NB4 (cell line): ENCODE data around the gene LYRM9.

Experiments
- DNase-seq: peaks from one replicate; pipeline ENCODE4 v3.0.0; 2010; ENCODE audit warnings: low read depth
- H3K4me3 ChIP-seq: one replicate; pipeline ENCODE4 v1.5.1; 2011; ENCODE audit warnings: mild to moderate bottlenecking, low read depth, low read length, moderate library complexity
- MYC ChIP-seq: IDR thresholded peaks from 2 replicates; pipeline ENCODE4 v1.6.1; 2011; ENCODE audit warnings: low read depth, low read length
- POLR2A ChIP-seq: IDR thresholded peaks from 2 replicates; pipeline ENCODE4 v1.6.1; 2011; ENCODE audit warnings: mild to moderate bottlenecking; ENCODE audit not compliant: insufficient read length; ENCODE audit errors: extremely low read depth
- TF ChIP-seq, protein P1 (sequence below): IDR thresholded peaks from 2 replicates; pipeline ENCODE4 v1.6.1; 2011; ENCODE audit warnings: low read depth, low read length
- TF ChIP-seq, protein P2 (sequence below): IDR thresholded peaks from one replicate; pipeline ENCODE4 v1.5.1; 2012; ENCODE audit warnings: low read depth, low read length

LYRM9 gene

GRCh38 chr17:27873211-27873610 lies 20.0 kb downstream of the LYRM9 start:
- DNase-seq = no peak
- no peak overlapping the region for H3K4me3 ChIP-seq
- TF ChIP-seq POLR2A (no peak), MYC (no peak)
- TF ChIP-seq, protein P1, sequence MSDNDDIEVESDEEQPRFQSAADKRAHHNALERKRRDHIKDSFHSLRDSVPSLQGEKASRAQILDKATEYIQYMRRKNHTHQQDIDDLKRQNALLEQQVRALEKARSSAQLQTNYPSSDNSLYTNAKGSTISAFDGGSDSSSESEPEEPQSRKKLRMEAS = no peak
- TF ChIP-seq, protein P2, sequence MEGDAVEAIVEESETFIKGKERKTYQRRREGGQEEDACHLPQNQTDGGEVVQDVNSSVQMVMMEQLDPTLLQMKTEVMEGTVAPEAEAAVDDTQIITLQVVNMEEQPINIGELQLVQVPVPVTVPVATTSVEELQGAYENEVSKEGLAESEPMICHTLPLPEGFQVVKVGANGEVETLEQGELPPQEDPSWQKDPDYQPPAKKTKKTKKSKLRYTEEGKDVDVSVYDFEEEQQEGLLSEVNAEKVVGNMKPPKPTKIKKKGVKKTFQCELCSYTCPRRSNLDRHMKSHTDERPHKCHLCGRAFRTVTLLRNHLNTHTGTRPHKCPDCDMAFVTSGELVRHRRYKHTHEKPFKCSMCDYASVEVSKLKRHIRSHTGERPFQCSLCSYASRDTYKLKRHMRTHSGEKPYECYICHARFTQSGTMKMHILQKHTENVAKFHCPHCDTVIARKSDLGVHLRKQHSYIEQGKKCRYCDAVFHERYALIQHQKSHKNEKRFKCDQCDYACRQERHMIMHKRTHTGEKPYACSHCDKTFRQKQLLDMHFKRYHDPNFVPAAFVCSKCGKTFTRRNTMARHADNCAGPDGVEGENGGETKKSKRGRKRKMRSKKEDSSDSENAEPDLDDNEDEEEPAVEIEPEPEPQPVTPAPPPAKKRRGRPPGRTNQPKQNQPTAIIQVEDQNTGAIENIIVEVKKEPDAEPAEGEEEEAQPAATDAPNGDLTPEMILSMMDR = no peak

DNA sequence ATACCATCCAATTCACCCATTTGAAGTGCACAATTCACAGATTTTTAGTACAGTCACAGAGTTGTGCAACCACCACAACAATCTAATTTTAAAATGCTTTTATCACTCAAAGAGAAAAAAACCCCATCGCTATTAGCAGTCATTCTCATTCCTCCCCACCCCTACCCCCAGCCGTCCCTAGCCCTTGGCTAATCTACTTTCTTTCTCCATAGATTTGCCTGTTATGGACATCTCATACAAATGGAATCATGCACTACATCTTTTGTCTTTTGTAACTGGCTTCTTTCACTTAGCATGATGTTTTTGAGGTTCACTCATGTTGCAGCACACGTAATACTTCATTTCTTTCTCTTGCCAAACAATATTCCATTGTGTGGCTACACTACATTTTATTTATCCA lies 20.4 kb downstream of the LYRM9 start:
- TF ChIP-seq, protein P2 = no peak
- TF ChIP-seq MYC (no peak), POLR2A (no peak)
- TF ChIP-seq, protein P1 = no peak
- H3K4me3 ChIP-seq = no peak overlapping the region
- no peak for DNase-seq

DNA sequence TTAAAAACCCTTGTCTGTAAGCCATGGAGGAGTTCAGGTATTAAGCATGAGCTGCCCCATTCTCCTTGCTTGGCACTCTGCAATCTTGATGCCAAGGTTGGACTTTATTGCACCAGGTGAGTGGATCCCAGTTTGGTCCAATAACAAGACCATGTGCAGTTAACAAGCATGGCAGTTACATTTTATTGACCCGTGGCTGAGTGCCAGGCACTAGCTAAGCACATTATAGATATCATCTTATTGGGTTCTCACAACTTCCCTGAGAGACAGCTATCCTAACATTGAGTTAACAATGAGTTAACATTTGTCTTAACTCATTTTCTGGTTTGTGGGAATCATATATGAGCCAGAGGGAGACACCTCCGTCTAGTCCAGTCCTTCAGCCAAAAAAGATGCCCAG lies 21.8 kb downstream of the LYRM9 start:
- no peak for DNase-seq
- TF ChIP-seq, protein P1 = no peak
- TF ChIP-seq, protein P2 = no peak
- TF ChIP-seq MYC (no peak), POLR2A (no peak)
- H3K4me3 ChIP-seq = no peak overlapping the region

DNA sequence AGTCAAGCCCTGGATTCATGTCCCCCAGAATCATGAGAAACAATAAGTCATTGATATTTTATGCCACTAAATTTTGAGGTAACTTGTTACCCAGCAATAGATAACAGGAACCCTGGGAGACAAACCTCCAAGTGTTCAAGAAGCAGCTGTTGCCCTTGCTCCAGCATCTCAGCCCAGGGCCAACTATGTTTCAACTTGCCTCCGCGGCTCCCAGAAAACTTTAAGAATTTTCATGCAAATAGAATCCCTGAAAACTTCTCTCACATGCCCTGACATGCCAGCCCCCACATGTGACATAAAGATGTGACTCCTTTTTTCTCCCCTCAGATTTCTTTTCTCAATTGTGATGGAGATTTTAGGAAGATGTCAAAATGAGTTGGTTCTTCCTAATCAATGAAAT lies 22.8 kb downstream of the LYRM9 start:
- TF ChIP-seq, protein P1 = no peak
- TF ChIP-seq, protein P2 = no peak
- no peak for TF ChIP-seq POLR2A
- no peak for TF ChIP-seq MYC
- H3K4me3 ChIP-seq = no peak overlapping the region
- DNase-seq = no peak

DNA sequence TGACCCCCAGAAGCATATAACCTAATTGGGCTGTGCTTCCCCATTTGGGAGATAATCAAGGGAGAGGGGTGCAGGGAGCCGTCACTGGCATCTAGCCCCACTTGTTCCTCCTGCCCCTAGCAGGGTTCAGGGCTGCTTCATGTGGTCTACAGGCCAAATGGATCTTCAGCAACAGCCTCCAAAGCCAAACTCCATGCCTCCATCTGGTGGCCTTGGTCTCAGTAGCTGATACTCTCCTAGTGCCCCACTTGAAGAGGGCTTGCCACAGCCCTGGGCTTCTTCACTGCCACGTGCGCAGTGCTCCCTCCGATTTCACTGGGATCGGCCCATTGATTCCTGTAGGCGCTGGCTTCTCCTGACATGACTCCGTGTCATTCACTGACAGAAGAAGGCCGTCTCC lies 24.6 kb downstream of the LYRM9 start:
- TF ChIP-seq MYC (no peak), POLR2A (no peak)
- TF ChIP-seq, protein P1 = no peak
- TF ChIP-seq, protein P2 = no peak
- DNase-seq = no peak

GRCh38 chr17:27862840-27863239 lies 30.3 kb downstream of the LYRM9 start:
- TF ChIP-seq POLR2A = no peak
- TF ChIP-seq, protein P1 = no peak
- TF ChIP-seq, protein P2 = no peak
- no peak for TF ChIP-seq MYC
- H3K4me3 ChIP-seq = no peak overlapping the region
- no peak for DNase-seq

More for the DNA sequence above, 24.6 kb downstream of the LYRM9 start:
- H3K4me3 ChIP-seq = no peak overlapping the region
